Measurements from ENCODE around the gene DACH1. TPM values are rescaled to one million over a fixed set of nuclear protein-coding genes. Genes with fewer than 3 reads are reported as not detected.

Gene DACH1
- total RNA-seq, 2 experiments from 2014 or later, result 0.71 to 0.89 TPM

GRCh38 chr13:71797517-71797916 lies 69.5 kb downstream of the DACH1 start:
- intact Hi-C loops (cut with DNase I, micrococcal nuclease), result no loop called here
- POLR2A ChIA-PET, result no interaction called here
- H3K4me1 ChIP-seq (ENCODE audit: insufficient read depth, low read length), result no peaks in the 10 kb centered on the region
- CTCF ChIA-PET, result no interaction called here
- no peaks in the 10 kb centered on the region for H3K36me3 Mint-ChIP-seq (ENCODE audit: low read depth)
- no peak overlapping the region for H3K4me3 Mint-ChIP-seq
- H3K9me3 Mint-ChIP-seq, result no peaks in the 10 kb centered on the region
- H3K27ac Mint-ChIP-seq, result no peak overlapping the region
- no peaks in the 10 kb centered on the region for H3K36me3 ChIP-seq (ENCODE audit: insufficient read depth, low read length)
- no peaks in the 10 kb centered on the region for H3K4me1 Mint-ChIP-seq (ENCODE audit: low read depth)
- no peak overlapping the region for H3K4me3 ChIP-seq (ENCODE audit: low read length)
- H3K27me3 ChIP-seq (ENCODE audit: control insufficient read depth in 1 of 2, insufficient read depth in 2 of 2, low read length in 2 of 2), result no peaks in the 10 kb centered on the region
- no peaks in the 10 kb centered on the region for H3K27me3 Mint-ChIP-seq
- ATAC-seq (ENCODE audit: poor library complexity) (no peak), DNase-seq (no peak)
- peaks cover 0 to 5% of the 10 kb centered on the region in 2 experiments for H3K9me3 ChIP-seq (ENCODE audit: control insufficient read depth in 1 of 2, insufficient read depth in 1 of 2, low read length in 2 of 2)
- TF ChIP-seq CTCF (IDR thresholded peaks at IDR 0.05), result no peak
- H3K27ac ChIP-seq (ENCODE audit: low read depth in 1 of 2, low read length in 2 of 2), result no peak overlapping the region

- H3K27ac Mint-ChIP-seq, result no peak overlapping the region
- no peak overlapping the region for H3K4me3 ChIP-seq (ENCODE audit: low read length)
- no peaks in the 10 kb centered on the region for H3K4me1 Mint-ChIP-seq (ENCODE audit: low read depth)
- H3K4me1 ChIP-seq (ENCODE audit: insufficient read depth, low read length), result no peaks in the 10 kb centered on the region
- DNase-seq (no peak), ATAC-seq (ENCODE audit: poor library complexity) (no peak)
- no peak for TF ChIP-seq CTCF (IDR thresholded peaks at IDR 0.05)
- no peaks in the 10 kb centered on the region for H3K27me3 ChIP-seq (ENCODE audit: control insufficient read depth in 1 of 2, insufficient read depth in 2 of 2, low read length in 2 of 2)
- H3K4me3 Mint-ChIP-seq, result no peak overlapping the region
- no peak overlapping the region for H3K27ac ChIP-seq (ENCODE audit: low read depth in 1 of 2, low read length in 2 of 2)
- ChIA-PET POLR2A (no interaction called here), CTCF (no interaction called here)
- no peaks in the 10 kb centered on the region for H3K27me3 Mint-ChIP-seq
- peaks cover 0 to 5% of the 10 kb centered on the region in 2 experiments for H3K9me3 ChIP-seq (ENCODE audit: control insufficient read depth in 1 of 2, insufficient read depth in 1 of 2, low read length in 2 of 2)
- no peaks in the 10 kb centered on the region for H3K36me3 ChIP-seq (ENCODE audit: insufficient read depth, low read length)
- intact Hi-C loops (cut with DNase I, micrococcal nuclease), result no loop called here
- H3K9me3 Mint-ChIP-seq, result no peaks in the 10 kb centered on the region
- no peaks in the 10 kb centered on the region for H3K36me3 Mint-ChIP-seq (ENCODE audit: low read depth)
Observed at GRCh38 chr13:71789693-71790329, 77.2 kb downstream of the DACH1 start.

GRCh38 chr13:71789037-71789436 lies 78.0 kb downstream of the DACH1 start:
- Mint-ChIP-seq H3K27ac (no peak overlapping the region), H3K9me3 (no peaks in the 10 kb centered on the region), H3K4me1 (ENCODE audit: low read depth) (no peaks in the 10 kb centered on the region), H3K4me3 (no peak overlapping the region), H3K27me3 (no peaks in the 10 kb centered on the region), H3K36me3 (ENCODE audit: low read depth) (no peaks in the 10 kb centered on the region)
- H3K27ac ChIP-seq (ENCODE audit: low read depth in 1 of 2, low read length in 2 of 2), result no peak overlapping the region
- ChIA-PET POLR2A (no interaction called here), CTCF (no interaction called here)
- H3K4me1 ChIP-seq (ENCODE audit: insufficient read depth, low read length), result no peaks in the 10 kb centered on the region
- no peak for ATAC-seq (ENCODE audit: poor library complexity)
- DNase-seq, result no peak
- no peaks in the 10 kb centered on the region for H3K9me3 ChIP-seq (ENCODE audit: control insufficient read depth in 1 of 2, insufficient read depth in 1 of 2, low read length in 2 of 2)
- H3K27me3 ChIP-seq (ENCODE audit: control insufficient read depth in 1 of 2, insufficient read depth in 2 of 2, low read length in 2 of 2), result no peaks in the 10 kb centered on the region
- no peak for TF ChIP-seq CTCF (IDR thresholded peaks at IDR 0.05)
- intact Hi-C loops (cut with DNase I, micrococcal nuclease), result no loop called here
- H3K4me3 ChIP-seq (ENCODE audit: low read length), result no peak overlapping the region
- H3K36me3 ChIP-seq (ENCODE audit: insufficient read depth, low read length), result no peaks in the 10 kb centered on the region

Data from CD4-positive, alpha-beta T cell (primary cell).